HEK293 (cell line): ENCODE measurements around the gene ABCG4.
"Not testable (repeated sequence)": the region's sequence is repeated elsewhere in the genome, so short reads cannot be mapped to it uniquely, and the experiment has no call there.

Experiments
- CTCF ChIP-seq: fragments of 450-650 bp; formaldehyde crosslinking; IDR thresholded peaks from 2 replicates; pipeline ENCODE4 v1.5.1; 2016; ENCODE audit warnings: missing biosample characterization, missing genetic modification characterization
- KLF7 ChIP-seq: fragments of 450-650 bp; formaldehyde crosslinking; IDR thresholded peaks from 2 replicates; pipeline ENCODE4 v1.5.1; 2016; ENCODE audit warnings: missing biosample characterization, missing genetic modification characterization, borderline replicate concordance
- OSR2 ChIP-seq: fragments of 450-650 bp; formaldehyde crosslinking; IDR thresholded peaks from 2 replicates; pipeline ENCODE4 v1.5.1; 2016; ENCODE audit warnings: missing biosample characterization, missing genetic modification characterization
- ZBTB21 ChIP-seq: fragments of 450-650 bp; formaldehyde crosslinking; IDR thresholded peaks from 2 replicates; pipeline ENCODE4 v1.5.1; 2017; ENCODE audit warnings: missing biosample characterization, missing genetic modification characterization
- ZFP3 ChIP-seq: fragments of 450-650 bp; formaldehyde crosslinking; IDR thresholded peaks from 2 replicates; pipeline ENCODE4 v1.5.1; 2016; ENCODE audit warnings: low read depth, missing biosample characterization, missing genetic modification characterization
- ZFP37 ChIP-seq: fragments of 450-650 bp; formaldehyde crosslinking; IDR thresholded peaks from 2 replicates; pipeline ENCODE4 v1.5.1; 2016; ENCODE audit warnings: missing biosample characterization, missing genetic modification characterization
- ZNF341 ChIP-seq: fragments of 450-650 bp; formaldehyde crosslinking; IDR thresholded peaks from 2 replicates; pipeline ENCODE4; 2016; ENCODE audit warnings: low read depth, missing biosample characterization, missing genetic modification characterization

GRCh38 chr11:119191265-119191664 lies 42.4 kb downstream of the ABCG4 start:
- TF ChIP-seq CTCF; ZBTB21 (tag by site-specific recombination); KLF7; ZFP3; ZNF341 (tag by site-specific recombination); ZFP37 (tag by site-specific recombination); OSR2 (tag by site-specific recombination): not testable (repeated sequence)
